H54 (cell line): ENCODE results near the gene TSPOAP1.

Experiments
- DNase-seq: peaks from one replicate; pipeline ENCODE4 v3.0.0; 2011; ENCODE audit warnings: low spot score, mixed read lengths; ENCODE audit not compliant: insufficient read length
- FAIRE-seq: peaks from 3 replicates; lab custom pipeline; 2011; peaks lifted over from hg19 to GRCh38; lab: Jason Lieb, UNC
- POLR2A ChIP-seq: IDR thresholded peaks from 2 replicates; pipeline ENCODE4 v1.6.1; 2011; ENCODE audit warnings: low read depth, mild to moderate bottlenecking, low read length

Gene TSPOAP1

DNA sequence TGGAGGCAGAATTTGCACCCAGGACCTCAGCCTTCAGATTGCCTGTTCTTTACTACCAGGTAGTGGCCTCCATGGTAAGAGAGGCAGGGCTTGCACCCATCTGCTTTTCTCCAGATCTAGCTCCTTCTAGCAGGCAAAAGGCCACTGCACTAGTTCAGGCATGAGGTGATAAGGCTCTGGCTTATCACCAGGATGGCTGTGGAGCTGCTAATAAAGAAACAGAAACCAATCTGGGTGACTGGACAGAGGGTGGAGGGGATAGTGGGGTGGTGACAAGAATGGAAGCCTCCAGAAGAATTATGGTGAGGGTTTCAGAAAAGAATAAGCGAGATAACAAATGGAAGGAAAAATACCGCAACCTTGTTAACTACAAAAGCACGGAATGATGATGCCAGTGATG lies 38.9 kb upstream of the TSPOAP1 start:
- TF ChIP-seq POLR2A, result no peak
- FAIRE-seq (no peak), DNase-seq (no peak)

DNA sequence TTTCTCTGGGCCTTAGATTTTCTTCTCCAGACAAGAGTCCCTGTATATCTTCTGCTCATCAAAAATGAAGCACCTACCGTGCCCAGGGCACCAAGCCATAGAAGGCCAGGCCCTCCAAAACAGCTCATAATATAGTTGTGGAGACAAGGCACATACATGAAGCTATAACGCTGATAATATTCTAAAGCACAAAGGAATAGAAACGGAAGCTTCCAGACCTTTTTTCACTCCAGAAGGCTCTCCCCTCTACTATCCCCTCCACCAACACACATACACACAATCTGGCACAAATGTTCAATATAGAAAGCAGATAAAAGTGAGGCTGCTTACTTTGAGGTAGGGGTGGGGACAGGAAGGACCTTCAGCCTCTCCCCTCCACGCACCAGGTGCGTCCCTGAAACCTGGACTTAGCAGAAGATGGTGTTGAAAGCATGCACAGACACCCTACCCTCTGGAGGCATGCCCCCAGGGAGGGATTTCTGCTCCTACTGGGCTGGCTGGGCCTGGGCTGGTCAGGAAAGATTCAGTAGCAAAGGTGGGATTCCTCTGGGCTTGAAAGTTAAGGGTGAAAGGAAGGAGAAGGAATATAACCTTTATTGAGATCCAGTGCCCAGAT lies 37.5 kb upstream of the TSPOAP1 start:
- TF ChIP-seq POLR2A, result no peak
- FAIRE-seq (no peak), DNase-seq (no peak)

DNA sequence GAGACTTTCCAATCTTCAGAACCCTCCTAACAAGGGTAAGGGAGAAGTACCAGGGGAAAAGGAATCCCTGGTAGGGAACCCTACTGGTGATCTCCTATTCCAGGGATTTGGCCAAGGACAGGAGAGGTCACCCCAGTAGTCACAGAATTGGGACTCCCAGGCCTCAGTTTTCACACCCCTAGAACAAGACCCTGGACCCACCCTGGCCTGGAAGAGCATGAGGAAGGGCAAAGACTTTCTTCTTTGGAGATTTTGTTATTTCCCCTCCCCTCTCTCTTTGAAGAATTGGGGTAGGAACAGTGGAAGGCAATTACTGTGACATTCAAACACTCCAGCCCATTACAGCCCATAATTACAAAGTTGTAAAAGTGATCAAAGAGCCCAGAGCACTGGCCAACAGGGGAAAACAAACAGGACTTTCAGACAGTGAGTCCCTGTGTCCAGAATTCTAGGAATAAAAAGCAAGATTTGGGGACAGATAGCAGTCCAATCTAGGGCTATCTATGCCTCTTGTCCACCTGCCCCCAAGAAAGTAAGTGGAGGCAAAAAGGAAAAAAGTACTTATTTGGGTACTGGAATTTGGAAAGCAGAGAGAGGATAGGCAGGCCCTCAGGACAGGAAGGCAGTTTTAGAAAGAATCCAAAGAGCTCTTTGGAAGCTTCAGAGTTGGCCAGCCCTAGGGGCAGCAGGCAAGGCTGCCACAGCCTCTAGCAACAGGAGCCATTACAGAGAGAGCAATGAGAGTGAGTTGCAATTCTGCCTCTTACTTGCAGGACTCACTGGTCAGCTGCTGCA lies 36.8 kb upstream of the TSPOAP1 start:
- DNase-seq (no peak), FAIRE-seq (no peak)
- no peak for TF ChIP-seq POLR2A

DNA sequence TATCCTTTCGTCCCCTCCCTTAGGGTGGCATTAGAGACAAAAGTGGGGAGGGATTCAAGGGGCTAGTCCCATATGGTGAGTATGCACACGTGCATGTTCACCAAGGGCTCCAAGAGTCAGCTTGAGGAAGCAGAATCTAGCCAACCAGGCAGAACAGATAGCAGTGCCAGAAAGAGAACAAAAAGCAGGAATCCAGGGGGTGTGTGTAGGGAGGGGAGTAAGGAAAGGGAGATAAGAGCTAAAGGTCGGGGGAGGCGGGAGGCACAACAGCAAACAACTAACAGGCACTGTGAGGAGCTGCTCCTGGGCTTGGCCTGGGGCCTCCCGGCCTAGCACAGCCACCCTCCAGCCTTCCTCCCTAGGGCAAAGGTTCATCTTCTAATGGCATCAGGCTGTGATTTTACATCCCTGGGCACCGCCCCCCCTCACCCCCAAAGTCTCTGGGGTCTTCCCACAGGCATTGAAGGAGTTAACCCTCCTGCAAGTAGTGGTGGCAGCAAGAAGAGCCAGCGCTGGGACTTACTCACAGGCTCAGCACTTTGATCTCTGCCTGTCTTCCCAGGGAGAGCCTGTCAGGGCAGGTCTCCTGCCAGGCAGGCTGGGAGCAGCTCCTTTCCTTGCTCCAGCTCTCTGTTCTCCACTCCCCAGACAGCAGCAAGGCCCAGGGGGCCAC lies 35.8 kb upstream of the TSPOAP1 start:
- FAIRE-seq, result no peak
- TF ChIP-seq POLR2A, result no peak
- DNase-seq, result no peak

DNA sequence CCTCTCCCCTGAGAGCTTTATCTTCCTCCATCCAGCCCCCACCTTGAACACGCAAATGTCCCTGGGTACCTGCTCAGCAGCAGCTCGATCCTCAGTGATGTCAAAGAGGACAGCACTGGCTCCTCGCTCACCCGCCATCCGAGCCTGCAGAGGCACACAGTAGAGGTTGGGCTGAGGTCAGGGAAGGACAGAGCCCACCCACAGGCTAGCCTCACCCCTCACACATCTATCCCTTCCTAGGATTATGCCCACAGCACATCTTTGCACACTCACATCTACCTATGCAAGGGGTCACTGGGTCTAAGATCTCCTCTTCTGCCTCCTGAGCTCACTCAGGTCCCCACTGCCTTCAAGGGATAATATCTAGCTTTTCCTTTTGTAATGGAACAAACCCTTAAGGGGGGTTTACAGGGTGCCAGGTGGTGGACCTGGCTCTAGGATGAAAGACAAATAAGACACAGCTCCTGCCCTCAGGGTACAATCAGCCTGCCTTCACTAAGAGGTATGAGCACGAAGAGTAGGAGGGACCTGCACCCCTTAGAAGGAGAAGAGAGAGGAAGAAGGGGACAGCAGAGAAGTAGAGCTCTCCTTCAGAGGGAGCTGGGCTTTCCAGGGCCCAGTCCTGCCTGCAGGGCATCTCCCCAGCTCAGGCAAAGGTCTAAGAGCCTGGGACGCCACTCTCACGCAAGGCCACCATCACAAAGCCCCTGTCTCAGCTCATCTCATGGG lies 35.0 kb upstream of the TSPOAP1 start:
- no peak for DNase-seq
- TF ChIP-seq POLR2A, result no peak
- no peak for FAIRE-seq

DNA sequence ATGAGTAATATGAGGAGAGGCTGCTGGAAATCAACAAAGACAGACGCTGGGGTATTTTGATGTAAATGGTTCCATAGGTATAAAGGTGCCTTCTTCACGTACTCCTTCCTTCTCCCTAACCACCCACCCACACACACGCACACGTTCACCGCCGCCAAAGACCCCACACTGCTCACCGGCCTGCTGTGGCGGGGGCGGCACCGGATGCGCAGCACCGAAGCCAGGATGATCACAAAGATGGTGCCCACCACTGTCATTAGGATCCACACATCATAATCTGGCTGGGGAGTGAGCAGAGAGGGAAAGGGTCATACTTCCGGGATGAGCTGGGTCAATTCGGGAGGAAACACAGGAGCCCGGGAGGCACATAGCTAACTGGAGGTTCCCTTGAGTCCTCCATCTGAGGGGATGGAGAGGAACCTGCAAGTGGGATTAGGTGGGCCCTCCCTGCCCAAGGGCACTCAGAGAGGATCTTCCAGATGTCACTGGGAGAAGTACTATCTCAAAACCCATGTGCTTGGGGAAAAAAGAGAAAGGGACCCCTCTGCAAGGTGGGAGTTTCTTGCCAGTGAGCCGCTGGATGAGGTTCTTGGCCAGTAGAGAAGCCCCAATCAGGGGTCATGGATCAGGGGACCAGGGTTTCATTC lies 33.9 kb upstream of the TSPOAP1 start:
- DNase-seq (no peak), FAIRE-seq (no peak)
- no peak for TF ChIP-seq POLR2A

DNA sequence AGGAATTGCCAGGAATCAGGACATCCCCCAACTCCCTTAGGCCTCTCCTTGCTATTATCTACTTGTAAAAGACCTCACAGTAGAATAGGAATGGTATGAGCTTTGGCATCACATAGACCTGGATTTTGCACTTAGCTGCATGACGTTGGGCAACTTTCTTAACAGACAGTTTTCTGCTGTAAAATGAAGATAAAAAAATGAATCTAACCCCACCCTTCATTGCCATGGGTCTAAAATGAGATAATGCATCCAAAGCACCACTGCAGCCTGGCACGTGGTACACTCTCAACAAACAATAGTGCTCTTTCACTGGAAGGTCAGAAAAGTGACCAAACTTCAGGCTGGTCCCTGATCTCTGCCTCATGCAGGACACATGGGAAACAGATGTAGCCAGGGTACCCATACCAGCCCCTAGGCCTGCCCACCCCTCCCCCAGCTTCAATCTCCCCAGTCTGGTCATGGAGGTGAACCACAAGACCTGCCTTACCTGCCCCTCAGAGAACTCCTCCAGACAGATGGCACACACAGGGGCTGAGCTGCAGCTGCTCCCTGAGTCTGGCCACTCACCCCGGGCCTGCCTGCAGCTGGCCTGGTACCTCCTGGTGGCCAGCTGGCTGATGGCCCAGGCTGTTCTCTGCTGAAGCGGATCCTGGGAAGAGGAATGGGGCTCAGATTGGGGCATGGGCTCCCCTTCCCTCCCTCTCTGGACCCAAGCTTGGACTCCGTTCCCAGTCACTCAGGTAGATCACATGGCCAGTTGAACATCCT lies 31.9 kb upstream of the TSPOAP1 start:
- FAIRE-seq (no peak), DNase-seq (no peak)
- TF ChIP-seq POLR2A, result no peak

DNA sequence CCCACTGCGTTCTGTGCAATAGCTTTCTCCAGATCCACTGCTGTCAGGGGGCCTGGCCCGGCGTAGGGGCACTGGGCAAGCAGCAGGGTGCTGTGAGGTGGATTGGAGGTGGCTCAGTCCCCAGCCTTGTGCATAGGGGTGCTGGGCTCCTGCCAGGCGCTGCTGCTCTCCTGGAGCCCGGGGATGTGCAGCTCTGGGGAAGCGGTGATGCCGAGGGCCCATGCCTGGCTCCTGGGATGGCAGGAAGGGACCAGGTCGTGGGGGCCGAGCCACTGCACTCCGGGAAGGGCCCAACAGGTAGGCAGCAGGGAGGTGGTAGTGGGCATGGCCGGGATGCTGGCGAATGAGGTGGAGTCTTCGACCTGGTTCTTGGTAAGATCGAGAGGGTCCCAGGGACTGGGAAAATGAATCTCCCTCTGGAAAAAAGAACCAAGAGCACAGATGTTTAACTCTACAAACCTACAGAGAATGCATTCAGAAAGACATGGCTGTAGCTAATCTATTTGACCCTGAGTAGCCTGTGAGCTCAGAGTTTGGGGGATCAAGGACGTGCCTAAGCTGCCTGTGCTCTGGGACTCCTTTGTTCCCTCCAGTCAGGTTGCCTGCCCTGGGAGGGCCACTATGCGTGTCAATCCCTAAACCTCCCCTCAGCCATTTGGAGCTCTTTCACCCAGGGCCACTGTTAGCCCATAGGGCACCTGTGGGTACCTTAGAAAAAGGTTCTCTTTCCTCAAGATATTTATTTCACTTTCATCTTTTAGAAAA lies 30.0 kb upstream of the TSPOAP1 start:
- no peak for TF ChIP-seq POLR2A
- DNase-seq, result no peak
- FAIRE-seq, result no peak

DNA sequence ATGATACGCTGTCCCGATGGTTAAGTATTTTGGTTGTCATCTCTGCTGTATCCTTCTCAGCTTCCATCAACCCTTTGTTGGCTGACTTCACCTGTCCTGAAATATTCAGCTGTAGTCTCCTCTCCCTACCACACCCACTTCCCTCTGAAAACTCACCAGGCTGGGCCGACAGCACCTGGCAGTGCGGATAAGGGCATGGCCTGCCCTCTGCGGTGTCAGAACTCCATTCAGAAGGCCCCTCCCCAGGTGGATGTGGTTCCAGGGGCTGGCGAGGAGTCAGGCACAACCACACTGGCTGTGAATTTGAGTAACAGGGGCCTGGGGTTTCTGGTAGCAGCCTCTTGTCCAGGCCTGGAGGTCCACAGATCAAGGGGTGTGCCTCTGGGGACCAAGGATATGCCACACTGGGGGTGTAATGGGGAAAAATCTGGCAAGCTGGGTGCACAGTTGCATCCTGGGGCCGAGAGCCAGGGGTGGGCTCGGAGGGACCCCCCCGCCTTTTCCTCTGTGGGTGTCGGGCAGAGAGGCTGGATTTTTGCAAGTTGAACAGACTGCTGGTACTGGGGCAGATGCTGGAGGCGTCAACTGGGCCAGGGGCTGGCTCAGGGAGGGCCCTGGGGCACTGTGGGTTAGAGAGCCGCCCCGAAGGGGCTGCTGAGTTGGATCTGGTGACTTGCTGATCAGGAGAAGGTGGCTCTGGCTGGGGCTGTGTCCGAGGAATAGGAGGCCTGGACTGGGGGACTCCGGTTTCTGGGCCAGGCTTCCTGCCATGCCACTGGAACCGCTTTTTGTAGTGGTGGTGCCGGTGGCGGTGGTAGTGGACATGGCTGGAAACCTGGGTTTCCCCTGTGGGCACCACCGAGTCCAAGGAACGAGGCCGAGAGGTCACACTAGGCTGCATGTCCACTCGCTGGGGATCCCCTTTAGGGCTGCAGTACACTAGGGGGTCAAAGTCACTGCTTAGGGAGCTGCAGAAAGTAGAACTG lies 29.0 kb upstream of the TSPOAP1 start:
- DNase-seq, result no peak
- no peak for FAIRE-seq
- no peak for TF ChIP-seq POLR2A

DNA sequence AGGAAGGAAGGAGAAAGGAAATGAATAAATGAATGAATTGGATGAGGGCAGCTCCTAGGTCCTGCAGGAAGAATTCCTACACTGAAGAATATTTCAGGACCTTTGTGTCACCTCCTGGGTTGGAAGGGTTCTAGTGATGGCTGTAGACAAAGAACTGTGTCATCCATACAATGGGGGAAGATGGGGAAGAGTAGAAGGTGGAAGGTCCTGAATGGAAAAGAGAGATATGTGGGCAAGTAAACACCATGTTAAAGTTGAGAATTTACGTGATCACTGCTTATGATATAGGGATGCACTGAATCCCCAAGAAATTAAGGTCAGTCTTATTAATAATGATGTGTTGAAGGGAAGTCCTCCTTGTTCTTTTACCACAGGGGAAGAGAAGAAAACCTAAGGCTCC lies 27.6 kb upstream of the TSPOAP1 start:
- no peak for TF ChIP-seq POLR2A
- DNase-seq (no peak), FAIRE-seq (no peak)

DNA sequence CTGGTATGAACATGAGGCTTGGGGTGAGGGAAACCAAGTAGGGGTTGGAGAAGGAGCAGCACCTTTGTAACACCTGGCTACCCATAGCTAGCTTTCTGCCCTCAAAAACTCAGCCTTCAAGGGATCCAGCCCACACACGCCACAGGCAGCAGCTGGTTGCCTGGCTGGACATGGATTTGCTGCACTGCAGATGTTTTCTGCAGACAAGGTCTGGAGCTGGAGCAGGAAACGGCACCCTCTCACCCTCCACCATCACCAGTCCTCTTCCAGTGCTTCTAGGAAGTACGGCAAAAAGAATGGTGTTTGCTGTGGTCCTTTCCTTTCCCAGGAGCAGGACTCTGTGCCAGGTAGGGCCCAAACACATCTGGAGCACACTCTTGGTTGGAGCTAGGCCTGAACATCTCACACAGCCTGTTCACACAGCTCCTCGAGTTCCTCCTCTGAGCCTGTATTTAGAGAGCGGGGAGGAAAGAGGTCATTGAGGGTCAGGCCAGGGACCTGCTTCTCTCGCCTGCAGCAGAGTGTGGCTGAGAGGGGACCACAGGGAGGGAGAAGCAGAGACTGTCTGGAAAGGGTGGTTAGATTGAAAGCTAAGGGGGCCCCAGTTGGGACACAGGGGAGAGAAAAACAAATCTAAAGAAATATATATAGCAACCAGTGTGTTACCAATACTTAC lies 26.1 kb upstream of the TSPOAP1 start:
- DNase-seq (no peak), FAIRE-seq (no peak)
- no peak for TF ChIP-seq POLR2A
